ENCODE results near the gene TUBB8. TPM values are rescaled to one million over a fixed set of nuclear protein-coding genes. Genes with fewer than 3 reads are reported as not detected.
A peak's percentile ranks its signal among the peaks of the same experiment; 100 is the strongest.

TUBB8 gene
- total and polyA plus RNA-seq, 2 experiments from 2014 or later = 0.23 to 0.70 TPM

DNA sequence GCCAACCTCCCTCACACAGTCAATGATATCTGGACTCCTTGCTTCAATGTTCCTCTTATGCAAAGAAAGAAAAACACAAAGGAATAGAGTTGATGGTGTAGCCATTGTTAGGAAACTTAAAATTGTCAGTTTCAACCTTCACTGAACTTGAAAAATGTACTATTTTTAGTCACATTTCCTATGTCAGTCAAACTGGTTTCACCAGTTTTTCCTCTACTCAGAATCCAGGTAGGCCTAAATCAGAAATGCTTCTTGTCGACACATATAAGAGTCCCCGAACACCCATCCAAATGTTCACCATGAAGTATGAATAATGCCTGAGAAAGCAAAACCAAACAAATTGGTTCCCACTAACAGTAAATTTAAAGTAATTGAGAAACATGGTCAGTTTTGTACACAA lies 43.8 kb upstream of the TUBB8 start:
- H3K27me3 ChIP-seq = no peaks in the 10 kb centered on the region
- no peaks in the 10 kb centered on the region for H3K9me3 ChIP-seq (ENCODE audit: low read depth)
- H3K4me1 ChIP-seq (ENCODE audit: insufficient read depth) = peaks cover 10% of the 10 kb centered on the region
- no peak for DNase-seq (ENCODE audit: low spot score)
- no peak for TF ChIP-seq EZH2 (IDR thresholded peaks at IDR 0.05; ENCODE audit: borderline replicate concordance)
- TF ChIP-seq EZH2phosphoT487 (IDR thresholded peaks at IDR 0.05; ENCODE audit: low read depth, severe bottlenecking, unreplicated experiment) = no peak
- TF ChIP-seq, protein P1, sequence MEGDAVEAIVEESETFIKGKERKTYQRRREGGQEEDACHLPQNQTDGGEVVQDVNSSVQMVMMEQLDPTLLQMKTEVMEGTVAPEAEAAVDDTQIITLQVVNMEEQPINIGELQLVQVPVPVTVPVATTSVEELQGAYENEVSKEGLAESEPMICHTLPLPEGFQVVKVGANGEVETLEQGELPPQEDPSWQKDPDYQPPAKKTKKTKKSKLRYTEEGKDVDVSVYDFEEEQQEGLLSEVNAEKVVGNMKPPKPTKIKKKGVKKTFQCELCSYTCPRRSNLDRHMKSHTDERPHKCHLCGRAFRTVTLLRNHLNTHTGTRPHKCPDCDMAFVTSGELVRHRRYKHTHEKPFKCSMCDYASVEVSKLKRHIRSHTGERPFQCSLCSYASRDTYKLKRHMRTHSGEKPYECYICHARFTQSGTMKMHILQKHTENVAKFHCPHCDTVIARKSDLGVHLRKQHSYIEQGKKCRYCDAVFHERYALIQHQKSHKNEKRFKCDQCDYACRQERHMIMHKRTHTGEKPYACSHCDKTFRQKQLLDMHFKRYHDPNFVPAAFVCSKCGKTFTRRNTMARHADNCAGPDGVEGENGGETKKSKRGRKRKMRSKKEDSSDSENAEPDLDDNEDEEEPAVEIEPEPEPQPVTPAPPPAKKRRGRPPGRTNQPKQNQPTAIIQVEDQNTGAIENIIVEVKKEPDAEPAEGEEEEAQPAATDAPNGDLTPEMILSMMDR (IDR thresholded peaks at IDR 0.05; ENCODE audit: poor library complexity) = no peak
- no peak overlapping the region for H3K4me3 ChIP-seq
- H2AFZ ChIP-seq = no peak overlapping the region
- H3K79me2 ChIP-seq = no peaks in the 10 kb centered on the region
- WGBS (ENCODE audit: low lambda C conversion rate, missing lambda C conversion rate) = 70% methylated on average over 2 of the region's 2 CpGs
- H4K20me1 ChIP-seq (ENCODE audit: insufficient read depth, poor library complexity, severe bottlenecking) = no peaks in the 10 kb centered on the region
- H3K27ac ChIP-seq = peak overlapping the region; percentile 15
- H3K4me2 ChIP-seq = no peak overlapping the region
- H3K9me2 ChIP-seq (replicated peaks; ENCODE audit: insufficient read depth) = no peaks in the 10 kb centered on the region
- no peaks in the 10 kb centered on the region for H3K36me3 ChIP-seq (replicated peaks; ENCODE audit: insufficient read depth, low read depth)

DNA sequence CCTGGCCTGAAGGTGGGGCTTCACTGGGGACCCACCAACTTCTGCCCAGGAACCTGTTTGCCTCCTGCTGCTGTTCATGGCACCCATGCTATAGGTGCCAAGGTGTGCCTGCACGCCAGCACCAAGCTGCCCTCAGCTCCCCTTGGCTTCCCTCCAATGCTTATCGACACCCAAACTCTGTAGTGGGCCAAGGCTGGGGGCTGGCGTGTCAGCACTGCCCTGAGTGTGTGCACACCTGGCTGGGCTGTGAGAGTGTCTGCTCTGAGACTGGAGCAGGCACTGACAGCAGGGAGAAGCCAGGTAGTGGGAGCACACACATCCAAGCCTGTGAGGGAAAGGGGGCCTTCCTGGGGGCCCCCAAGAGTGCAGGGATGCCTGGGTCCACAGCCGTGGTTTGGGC lies 43.1 kb upstream of the TUBB8 start:
- H2AFZ ChIP-seq = no peak overlapping the region
- H3K36me3 ChIP-seq (replicated peaks; ENCODE audit: insufficient read depth, low read depth) = no peaks in the 10 kb centered on the region
- H3K79me2 ChIP-seq = no peaks in the 10 kb centered on the region
- H3K4me3 ChIP-seq = no peak overlapping the region
- H3K27ac ChIP-seq = no peak overlapping the region
- no peaks in the 10 kb centered on the region for H3K9me2 ChIP-seq (replicated peaks; ENCODE audit: insufficient read depth)
- TF ChIP-seq, protein P1 (IDR thresholded peaks at IDR 0.05; ENCODE audit: poor library complexity) = no peak
- no peak for TF ChIP-seq EZH2phosphoT487 (IDR thresholded peaks at IDR 0.05; ENCODE audit: low read depth, severe bottlenecking, unreplicated experiment)
- no peak for TF ChIP-seq EZH2 (IDR thresholded peaks at IDR 0.05; ENCODE audit: borderline replicate concordance)
- no peaks in the 10 kb centered on the region for H3K9me3 ChIP-seq (ENCODE audit: low read depth)
- H3K4me1 ChIP-seq (ENCODE audit: insufficient read depth) = peaks cover 10% of the 10 kb centered on the region
- H4K20me1 ChIP-seq (ENCODE audit: insufficient read depth, poor library complexity, severe bottlenecking) = no peaks in the 10 kb centered on the region
- DNase-seq (ENCODE audit: low spot score) = no peak
- no peak overlapping the region for H3K4me2 ChIP-seq
- 87% methylated on average over 4 of the region's 4 CpGs for WGBS (ENCODE audit: low lambda C conversion rate, missing lambda C conversion rate)
- H3K27me3 ChIP-seq = no peaks in the 10 kb centered on the region

DNA sequence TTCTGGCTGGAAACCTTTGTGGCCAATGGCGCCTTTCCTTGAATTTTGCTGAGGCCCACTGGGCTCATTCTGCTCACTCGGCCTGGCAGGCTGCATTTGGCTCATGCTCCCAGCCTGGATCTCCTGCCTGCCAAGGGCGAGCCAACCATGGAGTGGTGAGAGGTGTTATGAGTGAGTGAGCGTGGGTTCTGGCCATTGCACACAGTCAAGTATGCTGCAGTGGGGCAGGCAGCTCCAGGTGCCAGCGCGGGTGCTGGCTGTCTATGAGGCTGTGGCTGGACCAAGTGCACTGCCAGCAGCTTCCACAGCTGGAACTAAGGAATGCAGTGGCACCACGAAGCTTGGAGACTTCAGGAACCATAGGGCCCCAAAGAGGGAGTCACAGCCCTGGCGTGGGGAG lies 42.2 kb upstream of the TUBB8 start:
- no peak for DNase-seq (ENCODE audit: low spot score)
- H3K27ac ChIP-seq = no peak overlapping the region
- H4K20me1 ChIP-seq (ENCODE audit: insufficient read depth, poor library complexity, severe bottlenecking) = no peaks in the 10 kb centered on the region
- H3K4me1 ChIP-seq (ENCODE audit: insufficient read depth) = peaks cover 10% of the 10 kb centered on the region
- no peaks in the 10 kb centered on the region for H3K9me3 ChIP-seq (ENCODE audit: low read depth)
- TF ChIP-seq, protein P1 (IDR thresholded peaks at IDR 0.05; ENCODE audit: poor library complexity) = no peak
- no peak for TF ChIP-seq EZH2 (IDR thresholded peaks at IDR 0.05; ENCODE audit: borderline replicate concordance)
- TF ChIP-seq EZH2phosphoT487 (IDR thresholded peaks at IDR 0.05; ENCODE audit: low read depth, severe bottlenecking, unreplicated experiment) = no peak
- H3K79me2 ChIP-seq = no peaks in the 10 kb centered on the region
- H2AFZ ChIP-seq = no peak overlapping the region
- WGBS (ENCODE audit: low lambda C conversion rate, missing lambda C conversion rate) = 90% methylated on average over 7 of the region's 8 CpGs
- H3K4me2 ChIP-seq = no peak overlapping the region
- no peak overlapping the region for H3K4me3 ChIP-seq
- no peaks in the 10 kb centered on the region for H3K27me3 ChIP-seq
- no peaks in the 10 kb centered on the region for H3K36me3 ChIP-seq (replicated peaks; ENCODE audit: insufficient read depth, low read depth)
- no peaks in the 10 kb centered on the region for H3K9me2 ChIP-seq (replicated peaks; ENCODE audit: insufficient read depth)

DNA sequence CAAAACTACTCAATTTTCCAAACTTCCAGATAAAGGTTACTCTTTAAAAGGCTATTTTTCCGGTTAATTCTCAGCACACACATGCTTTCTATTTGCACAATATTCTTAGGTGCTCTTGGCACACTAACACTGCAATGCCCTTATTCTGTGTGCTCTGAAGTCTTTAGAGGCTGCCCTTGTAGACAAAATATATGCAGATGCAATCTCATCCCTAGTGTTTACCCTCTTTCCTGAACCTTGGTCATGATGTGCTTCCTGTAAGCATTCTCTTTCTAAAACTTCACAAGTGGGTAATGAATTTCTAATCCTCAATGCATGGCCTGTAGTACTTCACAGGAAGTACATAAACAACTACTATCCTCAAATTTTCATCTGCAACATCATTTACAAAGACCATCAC lies 41.1 kb upstream of the TUBB8 start:
- Histone ChIP-seq H4K20me1 (ENCODE audit: insufficient read depth, poor library complexity, severe bottlenecking) (no peaks in the 10 kb centered on the region), H3K79me2 (no peaks in the 10 kb centered on the region), H3K27ac (no peak overlapping the region), H3K9me2 (replicated peaks; ENCODE audit: insufficient read depth) (no peaks in the 10 kb centered on the region), H2AFZ (no peak overlapping the region), H3K9me3 (ENCODE audit: low read depth) (no peaks in the 10 kb centered on the region), H3K36me3 (replicated peaks; ENCODE audit: insufficient read depth, low read depth) (no peaks in the 10 kb centered on the region), H3K27me3 (no peaks in the 10 kb centered on the region), H3K4me1 (ENCODE audit: insufficient read depth) (peaks cover 10% of the 10 kb centered on the region), H3K4me2 (no peak overlapping the region), H3K4me3 (no peak overlapping the region)
- TF ChIP-seq, protein P1 (IDR thresholded peaks at IDR 0.05; ENCODE audit: poor library complexity) = no peak
- TF ChIP-seq EZH2 (IDR thresholded peaks at IDR 0.05; ENCODE audit: borderline replicate concordance) (no peak), EZH2phosphoT487 (IDR thresholded peaks at IDR 0.05; ENCODE audit: low read depth, severe bottlenecking, unreplicated experiment) (no peak)
- 74% methylated on average over 1 of the region's 1 CpG for WGBS (ENCODE audit: low lambda C conversion rate, missing lambda C conversion rate)
- no peak for DNase-seq (ENCODE audit: low spot score)
